Activated T-cell treated with anti-CD3 and anti-CD28 coated beads for 48 hours (primary cell): ENCODE results near the gene ITCH.
A peak's percentile ranks its signal among the peaks of the same experiment; 100 is the strongest.
"Not testable (repeated sequence)": the region's sequence is repeated elsewhere in the genome, so short reads cannot be mapped to it uniquely, and the experiment has no call there.

Experiments
- DNase-seq: peaks from one replicate; pipeline ENCODE4 v3.0.0-alpha.2; 2020; ENCODE audit warnings: low read depth

The ITCH gene

GRCh38 chr20:34363062-34363464 is at the start of gene ITCH:
ITCH (plus strand) TSS chr20:34363273; CDS start chr20:34393812, 30,539 bp downstream.
- peak; percentile 88 for DNase-seq

- no peak for DNase-seq
Measured at GRCh38 chr20:34315236-34315635, 47.8 kb upstream of the ITCH start.

GRCh38 chr20:34316196-34316814 is 46.8 kb upstream of the ITCH start:
- DNase-seq = no peak

- DNase-seq = no peak
Measured at GRCh38 chr20:34318609-34319443, 44.2 kb upstream of the ITCH start.

- DNase-seq = no peak
Measured at GRCh38 chr20:34320861-34321260, 42.2 kb upstream of the ITCH start.

GRCh38 chr20:34322267-34323105 is 40.6 kb upstream of the ITCH start:
- no peak for DNase-seq

GRCh38 chr20:34324541-34324940 is 38.5 kb upstream of the ITCH start:
- DNase-seq = no peak

- DNase-seq = not testable (repeated sequence)
Measured at GRCh38 chr20:34328207-34328606, 34.9 kb upstream of the ITCH start.

- DNase-seq = no peak
Measured at GRCh38 chr20:34328928-34329677, 34.0 kb upstream of the ITCH start.

GRCh38 chr20:34330861-34331544 is 32.1 kb upstream of the ITCH start:
- DNase-seq = not testable (repeated sequence)

GRCh38 chr20:34331838-34332237 is 31.2 kb upstream of the ITCH start:
- DNase-seq = no peak

GRCh38 chr20:34332262-34332920 is 30.7 kb upstream of the ITCH start:
- DNase-seq = no peak

- DNase-seq = no peak
Measured at GRCh38 chr20:34333786-34334185, 29.3 kb upstream of the ITCH start.

- DNase-seq = no peak
Measured at GRCh38 chr20:34334654-34335407, 28.2 kb upstream of the ITCH start.

- no peak for DNase-seq
Measured at GRCh38 chr20:34337544-34337943, 25.5 kb upstream of the ITCH start.

- DNase-seq = no peak
Measured at GRCh38 chr20:34337982-34338726, 24.9 kb upstream of the ITCH start.

- not testable (repeated sequence) for DNase-seq
Measured at GRCh38 chr20:34340726-34341125, 22.3 kb upstream of the ITCH start.

- DNase-seq = not testable (repeated sequence)
Measured at GRCh38 chr20:34341199-34341598, 21.9 kb upstream of the ITCH start.
